ENCODE data around the gene PKP4. TPM values are rescaled to one million over a fixed set of nuclear protein-coding genes. Genes with fewer than 3 reads are reported as not detected.
A peak's percentile ranks its signal among the peaks of the same experiment; 100 is the strongest.
"Not testable (repeated sequence)": the region's sequence is repeated elsewhere in the genome, so short reads cannot be mapped to it uniquely, and the experiment has no call there.

The PKP4 gene
- total RNA-seq, 1 experiment from 2014 or later: 59.1 TPM

DNA sequence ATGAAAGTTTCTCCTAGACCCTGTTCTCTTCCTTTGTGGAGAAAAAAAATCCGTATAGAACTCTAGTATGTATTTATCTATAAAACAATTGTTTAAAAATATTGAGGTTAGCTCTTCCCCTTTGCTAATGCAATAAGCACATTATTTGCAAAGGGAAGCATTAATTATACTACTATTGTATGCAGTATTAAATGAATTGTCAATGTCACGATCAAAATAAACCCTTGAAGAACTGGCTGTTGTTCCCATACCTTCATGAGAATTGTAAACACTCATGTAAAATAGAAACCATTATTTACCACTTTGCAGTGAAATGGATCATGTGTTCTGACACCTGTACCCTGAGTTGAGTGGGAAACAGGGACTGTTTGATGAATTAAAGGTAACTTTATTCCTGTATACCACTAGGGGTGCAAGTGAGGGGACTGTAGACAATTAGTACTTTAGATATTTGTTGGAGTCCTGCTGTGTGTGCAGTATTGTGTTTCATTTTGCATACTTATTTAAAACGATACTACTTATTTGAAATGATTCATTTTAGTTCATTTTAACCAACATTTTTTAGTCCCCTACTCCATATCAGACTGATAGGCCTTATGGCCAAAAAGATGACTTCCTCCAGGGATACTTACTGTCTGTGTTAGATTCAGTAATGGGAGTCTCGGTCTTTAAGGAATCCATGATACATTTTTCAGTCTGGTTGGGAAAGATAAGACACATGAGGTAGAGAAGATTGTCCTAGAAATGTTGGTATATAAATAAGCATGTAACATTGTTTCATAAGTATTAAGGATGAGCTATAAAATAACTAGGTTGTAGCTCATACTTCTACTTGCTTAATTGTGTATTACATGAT, 7.9 kb downstream of the PKP4 start:
- intact Hi-C loops (cut with micrococcal nuclease; ENCODE audit: unreplicated experiment): no loop called here
- no TSS peak for BruUV-seq (replicated peaks)
- CTCF ChIA-PET: no interaction called here

DNA sequence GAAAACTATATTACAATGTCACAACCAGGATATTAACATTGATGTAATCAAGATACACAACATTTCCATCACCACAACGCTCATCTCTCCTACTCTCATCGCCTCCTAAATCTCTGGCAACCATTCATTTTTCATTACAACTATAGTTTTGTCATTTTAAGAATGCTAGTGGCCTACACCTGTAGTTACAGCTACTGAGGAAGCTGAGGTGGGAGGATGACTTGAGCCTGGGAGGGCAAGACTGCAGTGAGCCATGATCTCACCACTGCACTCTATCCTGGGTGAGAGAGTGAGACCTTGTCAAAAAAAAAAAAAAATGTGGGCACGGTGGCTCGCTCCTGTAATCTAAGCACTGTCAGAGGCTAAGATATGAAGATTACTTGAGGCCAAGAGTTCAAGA, 10.5 kb downstream of the PKP4 start:
- no TSS peak for BruUV-seq (replicated peaks)
- Histone ChIP-seq H4K20me1 (ENCODE audit: insufficient read depth) (peaks cover 6% of the 10 kb centered on the region; the same call in 1 of the 2 replicates), H3K4me1 (replicated peaks; ENCODE audit: insufficient read depth) (no peaks in the 10 kb centered on the region), H3K4me3 (no peak overlapping the region), H3K27me3 (ENCODE audit: insufficient read depth, low read depth) (no peaks in the 10 kb centered on the region), H2AFZ (no peak overlapping the region), H3K4me2 (no peak overlapping the region), H3K9me3 (ENCODE audit: insufficient read depth, low read depth) (no peaks in the 10 kb centered on the region; the same call in 1 of the 2 replicates), H3K27ac (no peak overlapping the region), H3K9me2 (ENCODE audit: insufficient read depth) (no peaks in the 10 kb centered on the region), H3K79me2 (ENCODE audit: low read depth) (peaks cover 41% of the 10 kb centered on the region), H3K36me3 (ENCODE audit: low read depth) (no peaks in the 10 kb centered on the region), H3F3A (ENCODE audit: insufficient read depth, low read depth) (no peaks in the 10 kb centered on the region)
- no peak for DNase-seq
- intact Hi-C loops (cut with micrococcal nuclease; ENCODE audit: unreplicated experiment): no loop called here
- TF ChIP-seq, protein P1, sequence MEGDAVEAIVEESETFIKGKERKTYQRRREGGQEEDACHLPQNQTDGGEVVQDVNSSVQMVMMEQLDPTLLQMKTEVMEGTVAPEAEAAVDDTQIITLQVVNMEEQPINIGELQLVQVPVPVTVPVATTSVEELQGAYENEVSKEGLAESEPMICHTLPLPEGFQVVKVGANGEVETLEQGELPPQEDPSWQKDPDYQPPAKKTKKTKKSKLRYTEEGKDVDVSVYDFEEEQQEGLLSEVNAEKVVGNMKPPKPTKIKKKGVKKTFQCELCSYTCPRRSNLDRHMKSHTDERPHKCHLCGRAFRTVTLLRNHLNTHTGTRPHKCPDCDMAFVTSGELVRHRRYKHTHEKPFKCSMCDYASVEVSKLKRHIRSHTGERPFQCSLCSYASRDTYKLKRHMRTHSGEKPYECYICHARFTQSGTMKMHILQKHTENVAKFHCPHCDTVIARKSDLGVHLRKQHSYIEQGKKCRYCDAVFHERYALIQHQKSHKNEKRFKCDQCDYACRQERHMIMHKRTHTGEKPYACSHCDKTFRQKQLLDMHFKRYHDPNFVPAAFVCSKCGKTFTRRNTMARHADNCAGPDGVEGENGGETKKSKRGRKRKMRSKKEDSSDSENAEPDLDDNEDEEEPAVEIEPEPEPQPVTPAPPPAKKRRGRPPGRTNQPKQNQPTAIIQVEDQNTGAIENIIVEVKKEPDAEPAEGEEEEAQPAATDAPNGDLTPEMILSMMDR (conservative IDR thresholded peaks at IDR 0.05): no peak
- TF ChIP-seq EZH2 (IDR thresholded peaks at IDR 0.05; ENCODE audit: low read depth): no peak
- CTCF ChIA-PET: no interaction called here
- POLR2A ChIA-PET (ENCODE audit: unreplicated experiment): no interaction called here

More for the DNA sequence above, 7.9 kb downstream of the PKP4 start:
- Histone ChIP-seq H2AFZ (no peak overlapping the region), H3K36me3 (ENCODE audit: low read depth) (no peaks in the 10 kb centered on the region), H3K79me2 (ENCODE audit: low read depth) (peaks cover 67% of the 10 kb centered on the region), H3K4me3 (no peak overlapping the region), H4K20me1 (ENCODE audit: insufficient read depth) (peaks cover 12% of the 10 kb centered on the region; the same call in 1 of the 2 replicates), H3F3A (ENCODE audit: insufficient read depth, low read depth) (no peaks in the 10 kb centered on the region), H3K27me3 (ENCODE audit: insufficient read depth, low read depth) (no peaks in the 10 kb centered on the region), H3K27ac (no peak overlapping the region), H3K9me2 (ENCODE audit: insufficient read depth) (no peaks in the 10 kb centered on the region), H3K4me2 (no peak overlapping the region), H3K4me1 (replicated peaks; ENCODE audit: insufficient read depth) (peaks cover 13% of the 10 kb centered on the region), H3K9me3 (ENCODE audit: insufficient read depth, low read depth) (no peaks in the 10 kb centered on the region; the same call in 1 of the 2 replicates)
- POLR2A ChIA-PET (ENCODE audit: unreplicated experiment): no interaction called here
- TF ChIP-seq EZH2 (IDR thresholded peaks at IDR 0.05; ENCODE audit: low read depth): no peak
- TF ChIP-seq, protein P1 (conservative IDR thresholded peaks at IDR 0.05): peak; percentile 58
- no peak for DNase-seq

DNA sequence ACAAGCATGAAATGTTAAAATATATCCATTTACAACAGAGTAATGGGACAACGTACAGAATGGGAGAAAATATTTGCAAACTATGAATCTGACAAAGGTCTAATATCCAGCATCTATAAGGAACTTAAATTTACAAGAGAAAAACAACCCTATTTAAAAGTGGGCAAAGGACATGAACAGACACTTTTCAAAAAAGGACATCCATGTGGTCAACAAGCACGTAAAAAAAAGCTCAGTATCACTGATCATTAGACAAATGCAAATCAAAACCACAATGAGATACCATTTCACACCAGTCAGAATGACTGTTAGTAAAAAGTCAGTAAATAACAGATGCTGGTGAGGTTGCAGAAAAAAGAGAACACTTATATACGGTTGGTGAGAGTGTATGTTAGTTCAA, 16.1 kb downstream of the PKP4 start:
- H3K79me2 ChIP-seq (ENCODE audit: low read depth); DNase-seq; H3K9me2 ChIP-seq (ENCODE audit: insufficient read depth); H3K36me3 ChIP-seq (ENCODE audit: low read depth); H3F3A ChIP-seq (ENCODE audit: insufficient read depth, low read depth); H3K4me1 ChIP-seq (replicated peaks; ENCODE audit: insufficient read depth); intact Hi-C loops (cut with micrococcal nuclease; ENCODE audit: unreplicated experiment); H3K27ac ChIP-seq; H3K4me2 ChIP-seq; CTCF ChIA-PET; H2AFZ ChIP-seq; BruUV-seq (replicated peaks); H4K20me1 ChIP-seq (ENCODE audit: insufficient read depth); H3K4me3 ChIP-seq; H3K9me3 ChIP-seq (ENCODE audit: insufficient read depth, low read depth); POLR2A ChIA-PET (ENCODE audit: unreplicated experiment); H3K27me3 ChIP-seq (ENCODE audit: insufficient read depth, low read depth): not testable (repeated sequence)

DNA sequence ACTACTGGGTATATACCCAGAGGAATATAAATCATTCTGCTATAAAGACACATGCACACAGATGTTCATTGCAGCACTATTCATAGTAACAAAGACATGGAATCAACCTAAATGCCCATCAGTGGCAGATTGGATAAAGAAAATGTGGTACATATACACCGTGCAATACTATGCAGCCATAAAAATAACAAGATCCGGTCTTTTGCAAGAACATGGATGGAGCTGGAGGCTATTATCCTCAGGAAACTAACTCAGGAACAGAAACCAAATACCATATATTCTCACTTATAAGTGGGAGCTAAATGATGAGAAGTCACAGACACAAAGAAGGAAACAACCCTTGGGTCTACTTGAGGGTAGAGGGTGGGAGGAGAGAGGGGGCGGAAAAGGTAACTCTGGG, 16.5 kb downstream of the PKP4 start:
- DNase-seq; H3K27ac ChIP-seq; H3K9me2 ChIP-seq (ENCODE audit: insufficient read depth); BruUV-seq (replicated peaks); POLR2A ChIA-PET (ENCODE audit: unreplicated experiment); H2AFZ ChIP-seq; H3K4me1 ChIP-seq (replicated peaks; ENCODE audit: insufficient read depth); H3K27me3 ChIP-seq (ENCODE audit: insufficient read depth, low read depth); H3K4me2 ChIP-seq; H3K36me3 ChIP-seq (ENCODE audit: low read depth); intact Hi-C loops (cut with micrococcal nuclease; ENCODE audit: unreplicated experiment); CTCF ChIA-PET; H4K20me1 ChIP-seq (ENCODE audit: insufficient read depth); H3K9me3 ChIP-seq (ENCODE audit: insufficient read depth, low read depth); H3K4me3 ChIP-seq; H3F3A ChIP-seq (ENCODE audit: insufficient read depth, low read depth); H3K79me2 ChIP-seq (ENCODE audit: low read depth): not testable (repeated sequence)

Measured in PC-9 (cell line).